ENCODE results near the gene CSPG4. TPM values are rescaled to one million over a fixed set of nuclear protein-coding genes. Genes with fewer than 3 reads are reported as not detected.

The CSPG4 gene
- total RNA-seq, 1 experiment from 2014 or later, result 2.0 TPM

- no peaks in the 10 kb centered on the region for H3K9me3 Mint-ChIP-seq
- Histone ChIP-seq H3K4me1 (ENCODE audit: insufficient read depth, low read length) (0 out of 2 replicates have a peak, but pooled peaks cover 2% of the 10 kb centered on the region), H3K18ac (ENCODE audit: insufficient read length, low read depth, low read length) (no peak overlapping the region), H2BK12ac (ENCODE audit: insufficient read length, low read depth, low read length) (no peak overlapping the region), H3K27ac (ENCODE audit: insufficient read length, low read depth, low read length) (no peak overlapping the region), H4K91ac (ENCODE audit: insufficient read length, low read depth, low read length) (no peak overlapping the region), H3K27me3 (ENCODE audit: insufficient read depth, low read length) (no peaks in the 10 kb centered on the region), H2BK120ac (ENCODE audit: low read depth, low read length, poor library complexity, severe bottlenecking) (no peak overlapping the region), H3T11ph (ENCODE audit: low read length) (no peak overlapping the region), H3K79me1 (ENCODE audit: insufficient read depth, low read depth, low read length, poor library complexity, severe bottlenecking) (no peaks in the 10 kb centered on the region), H3K56ac (ENCODE audit: insufficient read length, low read depth, low read length) (no peak overlapping the region), H4K8ac (replicated peaks; ENCODE audit: insufficient read length, low read depth, low read length) (no peak overlapping the region), H3K23ac (ENCODE audit: insufficient read length, low read depth, low read length) (no peak overlapping the region), H3K4ac (ENCODE audit: low read depth, low read length) (no peak overlapping the region), H2AK5ac (ENCODE audit: insufficient read length, low read length) (no peak overlapping the region), H3K23me2 (ENCODE audit: insufficient read length, low read depth, low read length, poor library complexity, severe bottlenecking) (no peaks in the 10 kb centered on the region), H2BK15ac (ENCODE audit: low read depth, low read length) (no peak overlapping the region), H4K5ac (ENCODE audit: insufficient read length, low read depth, low read length) (no peak overlapping the region), H3K4me2 (ENCODE audit: insufficient read depth, insufficient read length, low read length) (no peak overlapping the region), H2AFZ (ENCODE audit: low read length) (no peak overlapping the region), H3K9ac (ENCODE audit: extremely low read depth, insufficient read length, low read length) (no peak overlapping the region), H3K14ac (ENCODE audit: insufficient read depth, low read length) (no peak overlapping the region), H3K79me2 (ENCODE audit: insufficient read depth, low read length) (no peaks in the 10 kb centered on the region), H2BK20ac (ENCODE audit: low read depth, low read length, poor library complexity, severe bottlenecking) (no peak overlapping the region), H2BK5ac (ENCODE audit: insufficient read length, low read length) (no peak overlapping the region), H4K20me1 (ENCODE audit: control insufficient read depth, insufficient read depth, insufficient read length) (no peaks in the 10 kb centered on the region), H3K9me3 (ENCODE audit: control insufficient read depth, low read depth, low read length) (no peaks in the 10 kb centered on the region)
- peaks cover 18 to 36% (median 30%) of the 10 kb centered on the region in 3 experiments for H3K36me3 Mint-ChIP-seq (ENCODE audit: insufficient read depth in 1 of 3, low read depth in 3 of 3)
- no peak for TF ChIP-seq CTCF (conservative IDR thresholded peaks at IDR 0.05)
- no peaks in the 10 kb centered on the region for H3K27me3 Mint-ChIP-seq (ENCODE audit: low read depth)
- peak overlapping the region in 1 of 2 experiments; percentile 1; a peak in 1 of 5 replicates for H3K4me3 Mint-ChIP-seq
- peaks cover 0 to 8% of the 10 kb centered on the region in 2 experiments; a peak in 1 of 4 replicates for H3K4me1 Mint-ChIP-seq
- WGBS (ENCODE audit: extremely low coverage, insufficient read length, low lambda C conversion rate), result no CpG with 5 or more reads among the region's 17 CpGs
- DNase-seq, result no peak
- peak overlapping the region in 1 of 3 experiments; percentile 11; a peak in 2 of 7 replicates for H3K27ac Mint-ChIP-seq
These were observed 52.6 kb downstream of the CSPG4 start for GRCh38 chr15:75659928-75660645.

Data from H9 (cell line).